ENCODE measurements around the gene LRRC56. TPM values are rescaled to one million over a fixed set of nuclear protein-coding genes. Genes with fewer than 3 reads are reported as not detected.

Gene LRRC56
- total RNA-seq, 1 donor from 2014 or later: 0.69 TPM

DNA sequence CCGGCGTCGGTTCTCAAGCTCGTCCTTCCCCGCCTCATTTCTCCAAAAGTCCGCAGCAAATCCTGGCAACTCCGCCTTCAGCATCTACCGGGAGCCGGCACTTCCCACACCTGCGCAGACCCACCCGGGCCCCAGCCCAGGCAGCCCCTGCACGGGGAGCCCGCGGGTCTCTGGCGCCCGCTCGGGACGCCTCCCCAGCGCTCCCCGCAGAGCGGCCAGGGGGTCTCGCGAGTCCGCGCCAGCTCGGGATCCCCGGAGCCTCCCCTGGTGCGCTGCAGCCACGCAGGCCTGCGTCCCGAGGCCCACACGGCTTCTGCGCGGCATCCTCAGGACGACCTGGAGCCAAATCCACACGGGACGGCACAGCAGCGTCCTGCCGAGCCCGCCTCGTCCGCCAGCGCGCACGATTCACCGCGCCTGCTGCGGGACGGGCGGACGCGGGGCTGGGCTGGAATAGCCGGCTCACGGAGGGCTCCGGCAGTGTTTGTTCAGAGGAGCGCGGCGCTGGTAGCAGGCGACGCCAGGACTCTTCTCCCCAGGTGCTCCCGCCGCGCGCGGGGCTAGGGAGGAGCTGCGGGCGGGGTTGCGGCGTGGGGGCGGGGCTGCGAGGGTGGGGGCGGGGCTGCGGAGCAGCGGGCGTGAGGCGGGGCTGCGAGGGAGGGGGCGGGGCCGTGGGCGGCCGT is 38.1 kb downstream of the LRRC56 start:
- DNase-seq: no peak

GRCh38 chr11:575996-576768 is 38.9 kb downstream of the LRRC56 start, which contains the start of gene PHRF1:
PHRF1 (plus strand) TSS chr11:576470; CDS start chr11:581513, 5,043 bp downstream.
- peak; percentile 97 for DNase-seq

DNA sequence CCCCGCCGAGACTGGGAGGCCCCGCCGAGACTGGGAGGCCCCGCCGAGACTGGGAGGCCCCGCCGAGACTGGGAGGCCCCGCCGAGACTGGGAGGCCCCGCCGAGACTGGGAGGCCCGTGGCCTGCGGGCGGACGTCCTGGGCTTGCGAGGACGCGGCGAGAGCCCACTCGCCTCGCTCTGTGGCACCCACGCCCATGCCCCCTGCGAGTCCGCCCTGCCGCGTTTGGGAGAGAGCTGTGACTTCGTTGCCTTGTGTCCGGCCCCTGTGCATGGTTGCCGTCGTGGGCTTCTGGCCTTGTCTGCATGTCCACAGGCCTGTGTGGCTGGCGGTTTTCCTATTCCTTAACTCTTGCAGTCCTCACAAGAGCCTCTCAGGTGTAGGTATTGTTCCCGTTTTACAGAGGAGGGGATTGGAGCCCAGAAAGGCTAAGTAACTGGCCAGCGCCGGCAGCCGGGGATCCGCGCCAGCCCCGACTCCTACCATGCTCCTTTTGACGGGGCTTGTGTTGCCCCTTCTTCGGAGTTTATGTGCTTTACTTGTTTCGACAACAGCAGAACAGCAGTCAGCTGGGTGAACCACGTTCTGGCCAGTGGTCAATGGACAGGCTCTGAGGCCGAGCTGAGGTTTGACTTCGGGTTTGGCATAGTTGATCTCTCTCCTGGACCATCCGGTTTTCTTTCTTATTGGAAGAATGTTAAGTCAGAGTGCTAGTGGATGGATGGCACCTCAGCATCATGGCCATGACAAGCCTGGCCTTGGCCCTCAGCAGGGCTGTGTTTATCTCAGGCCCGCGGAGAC is 39.7 kb downstream of the LRRC56 start:
- DNase-seq: no peak

- no peak for DNase-seq
Measured at GRCh38 chr11:577611-577894, 40.2 kb downstream of the LRRC56 start.

GRCh38 chr11:578276-579035 is 41.1 kb downstream of the LRRC56 start:
- DNase-seq: no peak

DNA sequence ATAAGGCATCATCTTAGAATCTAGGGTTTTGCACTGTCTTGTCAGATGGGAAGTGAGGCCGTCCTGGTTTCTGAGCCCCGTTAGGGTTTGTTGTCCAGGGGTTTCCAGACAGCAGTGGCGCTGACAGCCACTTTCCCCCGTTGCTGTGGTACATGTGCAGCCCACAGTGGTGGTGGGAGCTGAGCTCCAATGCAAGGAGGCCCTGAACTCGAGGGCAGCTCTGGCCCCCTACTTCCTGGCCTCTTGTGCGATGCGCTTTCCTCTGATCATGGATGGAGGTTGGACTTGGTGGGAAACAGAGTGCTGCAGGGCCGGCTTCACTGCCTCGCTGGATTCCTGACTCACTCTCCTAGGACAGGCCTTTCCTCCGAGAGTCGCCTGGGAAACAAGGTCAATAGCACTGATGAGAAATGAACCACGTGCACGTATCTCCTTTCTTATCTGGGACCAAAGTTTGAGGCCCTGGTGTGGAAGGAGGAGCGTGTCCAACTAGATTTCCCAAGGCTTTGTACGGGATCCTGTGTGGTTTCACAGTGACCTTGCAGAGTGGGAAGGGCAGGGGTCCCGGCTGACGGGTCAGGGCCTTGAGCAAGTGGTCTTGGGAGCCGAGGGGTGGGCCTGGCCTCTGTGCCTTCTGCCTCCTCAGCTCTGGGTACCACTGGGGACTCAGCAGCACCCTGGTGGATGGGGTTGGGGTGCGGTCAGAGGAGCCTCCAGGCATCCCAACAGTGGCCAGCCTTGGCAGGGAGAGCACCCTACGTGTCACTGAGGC is 42.7 kb downstream of the LRRC56 start:
- DNase-seq: no peak

- no peak for DNase-seq
Measured at GRCh38 chr11:581342-581741, 44.0 kb downstream of the LRRC56 start.

GRCh38 chr11:581752-582151 is 44.4 kb downstream of the LRRC56 start:
- DNase-seq: no peak

DNA sequence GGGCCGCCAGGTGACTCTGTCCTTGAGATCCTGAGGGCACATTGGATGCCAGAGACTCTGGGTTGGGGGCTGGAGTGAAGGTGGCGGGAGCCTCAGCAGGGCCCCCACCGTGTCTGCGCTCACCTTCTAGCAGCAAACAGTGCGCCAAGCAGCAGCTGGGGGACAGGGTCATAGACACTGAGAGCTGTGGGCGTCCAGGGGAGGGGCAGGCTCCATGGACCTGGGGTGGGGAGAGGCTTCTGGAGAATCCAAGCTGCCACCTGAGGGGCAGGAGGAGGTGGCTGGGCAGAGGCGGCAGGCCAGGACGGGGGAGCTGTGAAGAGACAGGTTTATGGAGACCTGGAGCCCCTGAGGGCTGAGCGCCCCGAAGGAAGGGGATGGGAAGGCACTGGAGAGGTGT is 47.0 kb downstream of the LRRC56 start:
- DNase-seq: no peak

- no peak for DNase-seq
Measured at GRCh38 chr11:586376-587316, 49.3 kb downstream of the LRRC56 start.

DNA sequence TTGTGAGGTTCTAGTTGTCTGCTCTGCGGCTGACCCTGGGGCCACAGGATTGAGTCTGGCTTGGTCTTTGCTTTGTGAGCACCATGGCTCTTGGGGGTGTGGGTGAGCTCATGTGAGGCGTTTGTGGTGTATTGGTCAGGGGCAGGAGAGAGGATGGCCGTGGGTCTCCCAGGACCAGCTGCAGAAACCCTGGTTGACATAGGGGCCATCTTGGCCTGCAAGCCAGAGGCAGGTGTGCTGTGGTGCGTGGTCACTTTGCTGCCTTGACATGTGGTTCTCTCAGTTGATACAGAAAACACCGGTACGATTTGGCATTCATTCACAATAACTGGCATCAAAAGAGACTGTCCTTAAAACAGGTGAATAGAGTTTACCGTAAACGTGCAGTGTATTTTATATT is 50.2 kb downstream of the LRRC56 start:
- no peak for DNase-seq

- DNase-seq: no peak
Measured at GRCh38 chr11:587978-588380, 50.7 kb downstream of the LRRC56 start.

DNA sequence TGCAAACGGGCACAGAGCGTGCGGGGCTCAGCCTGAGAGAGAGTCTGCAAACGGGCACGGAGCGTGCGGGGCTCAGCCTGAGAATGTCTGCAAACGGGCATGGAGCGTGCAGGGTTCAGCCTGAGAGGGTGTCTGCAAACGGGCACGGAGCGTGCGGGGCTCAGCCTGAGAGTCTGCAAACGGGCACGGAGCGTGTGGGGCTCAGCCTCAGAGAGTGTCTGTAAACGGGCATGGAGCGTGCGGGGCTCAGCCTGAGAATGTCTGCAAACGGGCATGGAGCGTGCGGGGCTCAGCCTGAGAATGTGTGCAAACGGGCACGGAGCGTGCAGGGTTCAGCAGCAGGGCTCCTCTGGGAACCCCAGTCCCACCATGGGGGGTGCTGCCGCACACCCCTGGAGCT is 52.5 kb downstream of the LRRC56 start:
- no peak for DNase-seq

DNA sequence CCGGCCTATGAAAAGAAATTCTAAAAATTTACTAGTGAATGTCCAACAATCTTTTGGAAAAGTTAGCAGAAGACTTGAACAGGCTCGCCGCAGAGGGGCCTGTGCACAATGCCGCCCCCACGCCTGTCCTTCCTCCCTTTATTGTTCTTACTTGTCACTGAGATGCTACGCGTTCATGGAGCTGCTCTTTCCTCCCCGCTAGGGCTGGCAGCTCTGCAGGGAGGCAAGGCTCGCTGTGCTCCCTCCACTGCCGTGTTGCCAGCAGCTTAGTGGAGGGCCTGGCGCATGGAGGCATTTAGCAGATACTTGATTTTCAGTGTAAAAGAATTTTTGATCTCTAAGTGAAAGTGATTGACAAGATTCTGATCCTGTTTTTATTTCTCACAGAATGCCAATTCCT is 53.7 kb downstream of the LRRC56 start:
- DNase-seq: no peak

GRCh38 chr11:592501-592900 is 55.2 kb downstream of the LRRC56 start:
- DNase-seq: no peak

DNA sequence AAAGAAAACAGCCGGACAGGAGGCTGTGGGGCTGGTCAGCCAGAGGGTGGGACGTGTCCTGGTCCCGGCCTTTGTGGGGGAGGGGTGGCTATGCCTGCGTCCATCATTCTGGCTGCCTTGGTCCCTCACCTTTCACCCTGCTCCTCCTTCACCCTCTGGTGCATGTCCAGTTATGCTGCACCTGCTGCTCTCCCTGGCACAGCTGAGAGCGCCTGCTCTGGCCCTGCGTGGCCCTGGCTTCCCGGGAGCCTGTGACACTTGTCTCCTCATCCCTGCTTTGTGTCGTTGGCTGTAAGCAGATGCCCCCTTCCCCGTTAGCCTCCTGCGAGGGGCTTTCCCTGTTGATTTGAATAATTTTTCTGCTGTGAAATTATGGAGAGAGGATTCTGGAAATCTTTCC is 55.6 kb downstream of the LRRC56 start:
- DNase-seq: no peak

DNA sequence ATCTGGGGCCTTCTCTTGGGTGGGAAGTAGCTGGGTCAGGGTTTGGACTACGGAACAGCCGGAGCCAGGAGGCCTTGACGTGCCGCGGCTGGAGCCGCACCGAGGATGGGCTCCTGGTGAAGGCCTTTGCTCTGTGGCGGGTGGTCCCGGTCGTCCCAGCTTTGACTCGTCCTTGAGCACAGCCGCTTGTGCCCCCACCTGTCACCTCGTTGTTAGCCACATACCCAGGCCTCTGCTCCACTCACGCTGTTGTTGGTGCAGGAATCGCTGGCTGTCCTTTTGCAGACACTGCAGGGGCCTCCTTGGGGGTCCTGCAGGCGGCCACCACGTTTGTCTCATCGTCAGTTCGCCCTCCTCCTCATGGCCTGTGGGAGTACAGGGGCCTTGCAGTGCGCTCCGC is 56.0 kb downstream of the LRRC56 start:
- DNase-seq: no peak

DNA sequence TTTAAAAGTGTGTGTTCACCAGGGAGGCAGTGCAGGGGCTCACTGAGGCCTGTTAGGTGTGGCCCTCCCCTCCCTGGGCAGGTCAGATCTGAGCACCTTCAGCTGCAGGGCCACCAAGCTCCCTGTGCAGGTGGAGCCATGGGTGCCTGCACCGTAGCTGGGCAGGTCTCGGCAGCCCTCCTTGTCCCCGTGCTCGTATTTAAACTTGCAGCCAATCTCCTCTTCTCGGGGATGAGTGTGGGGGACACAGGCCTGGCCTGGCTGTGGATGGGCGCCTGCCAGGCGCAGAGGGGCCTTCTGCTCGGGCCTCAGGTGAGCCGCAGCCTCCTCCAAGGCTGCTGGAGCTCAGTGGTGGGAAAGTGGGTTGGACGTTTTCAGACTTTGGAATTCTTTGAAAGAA is 58.1 kb downstream of the LRRC56 start:
- DNase-seq: no peak

DNA sequence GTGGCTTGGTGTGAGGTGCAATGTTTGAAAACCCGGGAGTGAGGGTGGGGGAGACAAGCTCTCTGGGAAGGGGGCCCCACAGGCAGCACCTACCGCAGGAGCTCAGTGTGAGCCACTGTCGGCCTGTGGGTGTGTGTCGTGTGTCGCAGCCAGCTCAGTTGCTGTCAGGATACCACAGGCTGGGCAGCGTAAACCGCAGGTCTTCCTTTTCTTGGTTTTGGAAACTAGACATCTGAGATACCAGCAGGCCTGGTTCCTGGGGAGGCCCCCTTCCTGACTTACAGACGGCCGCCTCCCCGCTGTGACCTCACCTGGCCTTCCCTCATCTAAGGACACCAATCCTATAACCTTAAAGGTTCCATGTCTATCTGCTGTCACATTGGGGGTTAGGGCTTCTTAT is 59.0 kb downstream of the LRRC56 start:
- DNase-seq: no peak

GRCh38 chr11:597166-597725 is 59.9 kb downstream of the LRRC56 start:
- DNase-seq: no peak

All from skin of body (tissue), 2 donors.